ENCODE results near the gene DNAJB4.
A peak's percentile ranks its signal among the peaks of the same experiment; 100 is the strongest.
"Not testable (repeated sequence)": the region's sequence is repeated elsewhere in the genome, so short reads cannot be mapped to it uniquely, and the experiment has no call there.

DNAJB4 gene

GRCh38 chr1:78040484-78041089 is 35.8 kb downstream of the DNAJB4 start:
- no peak for DNase-seq

- no peak for DNase-seq
These were observed 38.7 kb downstream of the DNAJB4 start for GRCh38 chr1:78043436-78043835.

GRCh38 chr1:78044796-78045562 is 40.2 kb downstream of the DNAJB4 start:
- DNase-seq, result no peak

GRCh38 chr1:78045563-78045925 is 40.8 kb downstream of the DNAJB4 start:
- no peak for DNase-seq

- peak; percentile 29 for DNase-seq
These were observed 41.4 kb downstream of the DNAJB4 start, which contains the start of gene GIPC2 for GRCh38 chr1:78045926-78046778. Gene GIPC2, plus strand, starts transcription at chr1:78045966. Its CDS starts 129 bp downstream, at chr1:78046095.

GRCh38 chr1:78047106-78047505 is 42.4 kb downstream of the DNAJB4 start:
- no peak for DNase-seq

- no peak for DNase-seq
These were observed 42.9 kb downstream of the DNAJB4 start for GRCh38 chr1:78047631-78048030.

- no peak for DNase-seq
These were observed 43.7 kb downstream of the DNAJB4 start for GRCh38 chr1:78048446-78048845.

GRCh38 chr1:78049396-78049795 is 44.7 kb downstream of the DNAJB4 start:
- no peak for DNase-seq

GRCh38 chr1:78051005-78051404 is 46.3 kb downstream of the DNAJB4 start:
- DNase-seq, result no peak

GRCh38 chr1:78052685-78053405 is 48.1 kb downstream of the DNAJB4 start:
- DNase-seq, result no peak

- no peak for DNase-seq
These were observed 48.8 kb downstream of the DNAJB4 start for GRCh38 chr1:78053498-78053897.

GRCh38 chr1:78054559-78054958 is 49.8 kb downstream of the DNAJB4 start:
- no peak for DNase-seq

GRCh38 chr1:78054972-78055371 is 50.2 kb downstream of the DNAJB4 start:
- DNase-seq, result no peak

GRCh38 chr1:78055565-78056132 is 50.9 kb downstream of the DNAJB4 start:
- no peak for DNase-seq

- DNase-seq, result no peak
These were observed 53.9 kb downstream of the DNAJB4 start for GRCh38 chr1:78058670-78059069.

GRCh38 chr1:78060857-78061563 is 56.3 kb downstream of the DNAJB4 start:
- DNase-seq, result no peak

- DNase-seq, result no peak
These were observed 57.2 kb downstream of the DNAJB4 start for GRCh38 chr1:78061825-78062523.

- DNase-seq, result not testable (repeated sequence)
These were observed 60.1 kb downstream of the DNAJB4 start for GRCh38 chr1:78064886-78065285.
